Ishikawa (cell line): ENCODE data around the gene QRFPR.

Source experiments
- CEBPB ChIP-seq: IDR thresholded peaks from 2 replicates; pipeline ENCODE4 v1.6.1; 2012
- CREB1 ChIP-seq: IDR thresholded peaks from 2 replicates; pipeline ENCODE4 v1.6.1; 2012; ENCODE audit warnings: low read depth
- EGR1 ChIP-seq: IDR thresholded peaks from 2 replicates; pipeline ENCODE4 v1.6.1; 2012
- EP300 ChIP-seq: IDR thresholded peaks from 2 replicates; pipeline ENCODE4 v1.6.1; 2012; ENCODE audit warnings: borderline replicate concordance
- FOXM1 ChIP-seq: IDR thresholded peaks from 2 replicates; pipeline ENCODE4 v1.6.1; 2012; ENCODE audit warnings: low read depth, borderline replicate concordance
- MAX ChIP-seq: IDR thresholded peaks from 2 replicates; pipeline ENCODE4 v1.6.1; 2012
- NFIC ChIP-seq: IDR thresholded peaks from 2 replicates; pipeline ENCODE4 v1.6.1; 2012
- RAD21 ChIP-seq: IDR thresholded peaks from 2 replicates; pipeline ENCODE4 v1.6.1; 2012; ENCODE audit warnings: low read depth
- REST ChIP-seq: IDR thresholded peaks from 2 replicates; pipeline ENCODE4 v1.6.1; 2012; ENCODE audit warnings: low read depth, mild to moderate bottlenecking
- TAF1 ChIP-seq: IDR thresholded peaks from 2 replicates; pipeline ENCODE4 v1.6.1; 2012; ENCODE audit warnings: low read depth, mild to moderate bottlenecking
- TCF12 ChIP-seq: IDR thresholded peaks from 2 replicates; pipeline ENCODE4 v1.6.1; 2012; ENCODE audit warnings: low read depth
- TEAD4 ChIP-seq: IDR thresholded peaks from 2 replicates; pipeline ENCODE4 v1.6.1; 2012
- USF1 ChIP-seq: IDR thresholded peaks from 2 replicates; pipeline ENCODE4 v1.6.1; 2012
- YY1 ChIP-seq: IDR thresholded peaks from 2 replicates; pipeline ENCODE4 v1.6.1; 2012; ENCODE audit warnings: low read depth
- ZBTB7A ChIP-seq: IDR thresholded peaks from 2 replicates; pipeline ENCODE4 v1.6.1; 2012; ENCODE audit warnings: low read depth

QRFPR gene

DNA sequence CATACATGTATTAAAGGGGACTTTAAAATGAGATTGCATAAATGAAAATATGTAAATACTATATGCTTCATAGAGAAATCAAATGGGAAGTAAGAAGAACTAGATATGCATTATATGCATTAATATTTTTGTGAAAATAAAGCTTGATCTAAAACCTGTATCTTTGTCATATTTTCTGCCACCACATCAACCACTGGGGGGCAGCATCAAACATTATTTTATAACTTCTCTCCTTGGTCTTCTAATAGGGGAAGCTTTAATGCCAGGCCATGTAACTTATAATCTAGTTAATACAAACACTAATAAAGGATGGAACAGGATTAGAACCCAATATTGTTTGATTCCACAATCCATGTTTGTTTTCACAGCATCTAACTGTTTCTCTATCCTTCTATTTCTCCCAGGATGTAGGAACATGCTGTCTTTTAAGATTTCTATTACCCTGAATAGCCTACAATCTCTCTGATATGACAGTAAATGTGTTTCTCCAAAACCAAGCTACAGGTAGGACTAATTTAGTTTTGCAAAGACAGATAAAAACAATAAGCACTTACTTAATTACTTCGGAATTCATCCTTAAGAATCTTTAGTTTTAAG lies 10.0 kb downstream of the QRFPR start:
- TF ChIP-seq YY1, result no peak
- no peak for TF ChIP-seq NFIC
- TF ChIP-seq TCF12, result no peak
- TF ChIP-seq TAF1, result no peak
- peak; percentile 57 for TF ChIP-seq RAD21
- TF ChIP-seq CEBPB, result no peak
- TF ChIP-seq MAX, result no peak

GRCh38 chr4:121360495-121360894 lies 20.3 kb downstream of the QRFPR start:
- TF ChIP-seq USF1 (no peak), REST (no peak)

- TF ChIP-seq CEBPB (no peak), TCF12 (no peak), CREB1 (no peak), TAF1 (no peak), ZBTB7A (no peak), RAD21 (no peak), EP300 (no peak), YY1 (no peak), USF1 (no peak), EGR1 (no peak), FOXM1 (no peak), NFIC (no peak), MAX (no peak), TEAD4 (no peak), REST (no peak)
Observed at GRCh38 chr4:121358473-121358872, 22.3 kb downstream of the QRFPR start.

DNA sequence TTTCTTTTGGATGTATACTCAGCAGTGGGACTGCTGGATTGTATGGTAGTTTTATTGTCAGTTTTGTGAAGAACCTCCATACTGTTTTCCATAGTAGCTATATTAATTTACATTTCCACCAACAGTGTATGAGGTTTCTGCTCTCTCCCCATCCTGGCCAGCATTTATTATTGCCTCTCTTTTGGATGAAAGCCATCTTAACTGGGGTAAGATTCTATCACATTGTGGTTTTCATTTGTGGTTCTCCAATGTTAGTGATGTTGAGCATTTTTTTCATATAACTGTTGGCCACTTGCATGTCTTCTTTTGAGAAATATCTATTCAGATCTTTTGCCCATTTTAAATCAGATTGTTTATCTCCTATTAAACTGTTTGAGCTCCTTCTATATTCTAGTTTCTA lies 27.6 kb downstream of the QRFPR start:
- TF ChIP-seq EGR1 (no peak), RAD21 (no peak), CREB1 (no peak), TCF12 (no peak), USF1 (no peak), NFIC (no peak), TEAD4 (no peak), ZBTB7A (no peak), MAX (no peak), FOXM1 (no peak), CEBPB (no peak), YY1 (no peak), EP300 (no peak)

- TF ChIP-seq TCF12, result no peak
- no peak for TF ChIP-seq CREB1
- no peak for TF ChIP-seq REST
- TF ChIP-seq ZBTB7A, result no peak
- no peak for TF ChIP-seq TAF1
- no peak for TF ChIP-seq FOXM1
- TF ChIP-seq CEBPB, result no peak
- no peak for TF ChIP-seq USF1
- TF ChIP-seq EGR1, result no peak
- no peak for TF ChIP-seq NFIC
- no peak for TF ChIP-seq RAD21
Observed at GRCh38 chr4:121344098-121344497, 36.7 kb downstream of the QRFPR start.
